Endothelial cell of umbilical vein (primary cell): ENCODE results near the gene ETFA. TPM values are rescaled to one million over a fixed set of nuclear protein-coding genes. Genes with fewer than 3 reads are reported as not detected.

ENCODE experiments used
- BruUV-seq: library from RNA; stranded (reverse); fragments of 400-500 nt; replicated peaks from 2 replicates; lab custom pipeline; 2021; lab: Mats Ljungman, UMichigan
- CTCF ChIA-PET: fragments of 300-600, 350-600 bp; sonication (Branson Sonifier 250); formaldehyde crosslinking; loops from one replicate; lab custom pipeline; 2021; ENCODE audit warnings: antibody characterized with exemption, inconsistent platforms; lab: Charles Lee
- POLR2A ChIA-PET: fragments of 300-600, 350-600 bp; sonication (Branson Sonifier 250); formaldehyde crosslinking; loops from one replicate; lab custom pipeline; 2021; ENCODE audit warnings: antibody characterized with exemption, inconsistent platforms; lab: Charles Lee
- DNase-seq: peaks from one replicate; pipeline ENCODE4 v3.0.0-alpha.2; 2011; ENCODE audit warnings: low read depth, low spot score
- FAIRE-seq: peaks from 2 replicates; lab custom pipeline; 2011; peaks lifted over from hg19 to GRCh38; lab: Jason Lieb, UNC
- H2AFZ ChIP-seq: 2 replicates; pipeline ENCODE4 v1.6.0; 2012; ENCODE audit warnings: low read depth, low read length, control low read depth, inconsistent platforms
- H3K27ac ChIP-seq: 2 replicates; pipeline ENCODE4 v1.5.1; 2011; ENCODE audit warnings: low read depth, mild to moderate bottlenecking, control low read depth, low read length, moderate library complexity; ENCODE audit not compliant: insufficient read depth
- H3K27me3 ChIP-seq, 2 experiments: 2 replicates each; pipeline versions ENCODE4 v1.6.0 to v1.6.1; 2011; ENCODE audit warnings: low read length in 2 of 2, mixed read lengths in 1 of 2; ENCODE audit not compliant: control insufficient read depth in 2 of 2, insufficient read depth in 2 of 2
- H3K36me3 ChIP-seq, 2 experiments: 2 replicates in 1 of 2; 3 replicates in 1 of 2; pipeline ENCODE4 v1.5.1; 2011; ENCODE audit warnings: low read length in 2 of 2, mild to moderate bottlenecking in 1 of 2, moderate library complexity in 1 of 2; ENCODE audit not compliant: control insufficient read depth in 2 of 2, insufficient read depth in 2 of 2; ENCODE audit errors: extremely low read depth in 1 of 2
- H3K4me1 ChIP-seq: 3 replicates; pipeline ENCODE4 v1.5.1; 2011; ENCODE audit warnings: mild to moderate bottlenecking, low read length; ENCODE audit not compliant: control insufficient read depth, insufficient read depth; ENCODE audit errors: extremely low read depth
- H3K4me2 ChIP-seq: 2 replicates; pipeline ENCODE4 v1.6.1; 2011; ENCODE audit warnings: low read length, control low read depth, mixed read lengths; ENCODE audit not compliant: insufficient read depth
- H3K4me3 ChIP-seq, 3 experiments: fragments of 200-600 bp in 1 of 3; sonication (generic), shearing (Covaris generic) in 1 of 3; replicated peaks in 1 of 3; 2 replicates each; pipeline ENCODE4 v1.5.1; 2011 to 2016; ENCODE audit warnings: control low read depth in 3 of 3, low read length in 3 of 3, mild to moderate bottlenecking in 2 of 3, inconsistent platforms in 1 of 3, low read depth in 1 of 3, moderate library complexity in 1 of 3; ENCODE audit not compliant: insufficient read depth in 1 of 3
- H3K79me2 ChIP-seq: 2 replicates; pipeline ENCODE4 v1.6.0; 2012; ENCODE audit warnings: low read length, inconsistent platforms; ENCODE audit not compliant: control insufficient read depth, insufficient read depth
- H3K9ac ChIP-seq: replicated peaks from 2 replicates; pipeline ENCODE3; 2011; ENCODE audit warnings: low read length, control low read depth; ENCODE audit not compliant: insufficient read depth; ENCODE audit errors: extremely low read depth
- H3K9me1 ChIP-seq: replicated peaks from 3 replicates; pipeline ENCODE4 v1.6.0; 2011; ENCODE audit warnings: mild to moderate bottlenecking, low read length; ENCODE audit not compliant: control insufficient read depth, insufficient read depth; ENCODE audit errors: extremely low read depth
- H3K9me3 ChIP-seq: replicated peaks from 2 replicates; pipeline ENCODE4 v1.5.1; 2012; ENCODE audit warnings: low read length, inconsistent platforms; ENCODE audit not compliant: control insufficient read depth, insufficient read depth
- H4K20me1 ChIP-seq: replicated peaks from 2 replicates; pipeline ENCODE3; 2011; ENCODE audit warnings: mild to moderate bottlenecking, low read length; ENCODE audit not compliant: control insufficient read depth, insufficient read depth; ENCODE audit errors: extremely low read depth
- GATA2 ChIP-seq: IDR thresholded peaks from 2 replicates; pipeline ENCODE4 v1.7.0; 2011; ENCODE audit warnings: low read depth, mild to moderate bottlenecking, moderate library complexity, mixed read lengths, low read length; ENCODE audit not compliant: insufficient read length, insufficient read depth
- MYC ChIP-seq: IDR thresholded peaks from one replicate; pipeline ENCODE4 v1.6.1; 2011; ENCODE audit warnings: mild to moderate bottlenecking, low read depth, low read length
- POLR2AphosphoS5 ChIP-seq: IDR thresholded peaks from 2 replicates; pipeline ENCODE4 v1.6.1; 2012; ENCODE audit warnings: low read depth, mild to moderate bottlenecking, control low read depth, low read length, moderate library complexity; ENCODE audit not compliant: insufficient read depth
- dilution Hi-C: fragments of 300-500 bp; cut with MboI; formaldehyde crosslinking; loops from one replicate; pipeline ENCODE4 v1.15.0; 2019; ENCODE audit warnings: low sequenced_read_pairs; ENCODE audit not compliant: extremely low pct_ligation_motif_present
- intact Hi-C: fragments of 100-400 bp; cut with micrococcal nuclease; formaldehyde crosslinking; loops from one replicate; pipeline ENCODE4 v1.10.0; 2022
- polyA plus RNA-seq, 4 experiments: library from polyadenylated mRNA; depleted of rRNA in 3 of 4; stranded (reverse) in 3 of 4; unstranded in 1 of 4; fragments of >200 nt; gene quantifications; 2 replicates each; pipeline versions ENCODE4 v1.2.1 to v1.2.3, GENCODE V29; 2011 to 2012; ENCODE audit warnings: missing spikeins in 1 of 4
- total RNA-seq: library from RNA; stranded (reverse); gene quantifications from 2 replicates; pipeline ENCODE4 v1.2.3, GENCODE V29; 2021
- TF ChIP-seq, protein P1 (sequence below): IDR thresholded peaks from 2 replicates; pipeline ENCODE4 v1.6.1; 2011; ENCODE audit not compliant: insufficient read depth, insufficient read length
- TF ChIP-seq, protein P2 (sequence below), 2 donors: IDR thresholded peaks; 1 replicate in 1 of 2; 2 replicates in 1 of 2; pipeline ENCODE4 v1.5.1; 2011; ENCODE audit warnings: low read length in 2 of 2, mild to moderate bottlenecking in 2 of 2, moderate library complexity in 2 of 2, control low read depth in 1 of 2, inconsistent platforms in 1 of 2, low read depth in 1 of 2; ENCODE audit not compliant: insufficient read depth in 1 of 2; ENCODE audit errors: extremely low read depth in 1 of 2

ETFA gene
- total and polyA plus RNA-seq, 2 donors (not counting 3 experiments of a cell fraction or from before 2014, with no cell fraction given): 102 to 116 TPM

DNA sequence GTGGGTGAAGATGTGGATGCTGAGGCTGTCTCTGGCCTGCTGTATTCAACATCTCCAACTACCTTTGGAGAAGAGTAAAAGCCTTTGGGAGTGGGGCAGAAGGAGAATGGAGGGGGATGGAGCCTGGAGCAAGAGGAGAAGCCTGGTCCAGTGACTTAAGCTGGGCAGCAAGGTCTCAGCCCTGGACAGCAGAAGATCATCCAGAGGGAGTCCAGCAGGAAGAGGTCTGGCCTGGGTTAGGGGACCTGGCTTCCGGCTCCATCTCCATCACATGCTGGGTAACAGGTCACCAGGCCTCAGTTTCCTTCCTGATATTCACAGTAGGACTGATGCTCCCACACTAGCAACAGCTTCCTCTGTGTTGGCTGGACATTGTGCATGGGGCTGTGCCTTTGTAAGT, 21.5 kb upstream of the ETFA start:
- Histone ChIP-seq H4K20me1 (no peaks in the 10 kb centered on the region), H3K27ac (no peak overlapping the region), H2AFZ (no peak overlapping the region), H3K4me1 (peaks cover 20% of the 10 kb centered on the region), H3K9me1 (no peaks in the 10 kb centered on the region), H3K36me3 (no peaks in the 10 kb centered on the region), H3K9ac (no peak overlapping the region), H3K9me3 (no peaks in the 10 kb centered on the region), H3K79me2 (no peaks in the 10 kb centered on the region), H3K27me3 (peaks cover 35 to 51% of the 10 kb centered on the region in 2 experiments), H3K4me2 (no peak overlapping the region), H3K4me3 (no peak overlapping the region)
- CTCF ChIA-PET: interaction anchor here (1.4 to 2.0 kb wide), 5 partner anchors 10 to 148 kb away, joined by 7 to 18 read pairs (median 14); no protein-coding TSS in a partner anchor
- BruUV-seq: no TSS peak
- FAIRE-seq: no peak
- intact Hi-C loops (no loop called here), dilution Hi-C loops (no loop called here)
- TF ChIP-seq GATA2: no peak
- TF ChIP-seq, protein P1, sequence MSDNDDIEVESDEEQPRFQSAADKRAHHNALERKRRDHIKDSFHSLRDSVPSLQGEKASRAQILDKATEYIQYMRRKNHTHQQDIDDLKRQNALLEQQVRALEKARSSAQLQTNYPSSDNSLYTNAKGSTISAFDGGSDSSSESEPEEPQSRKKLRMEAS: no peak
- TF ChIP-seq, protein P2, sequence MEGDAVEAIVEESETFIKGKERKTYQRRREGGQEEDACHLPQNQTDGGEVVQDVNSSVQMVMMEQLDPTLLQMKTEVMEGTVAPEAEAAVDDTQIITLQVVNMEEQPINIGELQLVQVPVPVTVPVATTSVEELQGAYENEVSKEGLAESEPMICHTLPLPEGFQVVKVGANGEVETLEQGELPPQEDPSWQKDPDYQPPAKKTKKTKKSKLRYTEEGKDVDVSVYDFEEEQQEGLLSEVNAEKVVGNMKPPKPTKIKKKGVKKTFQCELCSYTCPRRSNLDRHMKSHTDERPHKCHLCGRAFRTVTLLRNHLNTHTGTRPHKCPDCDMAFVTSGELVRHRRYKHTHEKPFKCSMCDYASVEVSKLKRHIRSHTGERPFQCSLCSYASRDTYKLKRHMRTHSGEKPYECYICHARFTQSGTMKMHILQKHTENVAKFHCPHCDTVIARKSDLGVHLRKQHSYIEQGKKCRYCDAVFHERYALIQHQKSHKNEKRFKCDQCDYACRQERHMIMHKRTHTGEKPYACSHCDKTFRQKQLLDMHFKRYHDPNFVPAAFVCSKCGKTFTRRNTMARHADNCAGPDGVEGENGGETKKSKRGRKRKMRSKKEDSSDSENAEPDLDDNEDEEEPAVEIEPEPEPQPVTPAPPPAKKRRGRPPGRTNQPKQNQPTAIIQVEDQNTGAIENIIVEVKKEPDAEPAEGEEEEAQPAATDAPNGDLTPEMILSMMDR (IDR thresholded peaks at IDR 0.05; ENCODE audit: extremely low read depth in 1 of 2, insufficient read depth in 1 of 2, low read depth in 1 of 2, low read length in 2 of 2): no peak
- no peak for TF ChIP-seq MYC
- TF ChIP-seq POLR2AphosphoS5: no peak
- POLR2A ChIA-PET: no interaction called here
- DNase-seq: no peak
